Omental fat pad (tissue), 4 donors: Measurements from ENCODE around the gene OR1D2. TPM values are rescaled to one million over a fixed set of nuclear protein-coding genes. Genes with fewer than 3 reads are reported as not detected.
"Not testable (repeated sequence)": the region's sequence is repeated elsewhere in the genome, so short reads cannot be mapped to it uniquely, and the experiment has no call there.

ENCODE experiments used
- ATAC-seq: fragments of 150-250 bp; one replicate; pipeline ENCODE4 v1.9.1; 2016; ENCODE audit warnings: mild to moderate bottlenecking, moderate library complexity; ENCODE audit not compliant: low FRiP score
- DNase-seq: peaks from one replicate; pipeline ENCODE4 v3.0.0-alpha.2; 2019; ENCODE audit warnings: low spot score
- CTCF ChIP-seq, 3 donors: fragments of 450-650 bp; IDR thresholded peaks; one replicate each; pipeline ENCODE4 v1.5.1; 2016 to 2017; ENCODE audit warnings: antibody characterized with exemption in 3 of 3, mild to moderate bottlenecking in 3 of 3, moderate library complexity in 2 of 3
- total RNA-seq, 4 donors: library from RNA; depleted of rRNA; stranded (reverse); fragments of >200 nt; gene quantifications; one replicate each; pipeline ENCODE4 v1.1.0, GENCODE V29; 2016

Gene OR1D2
- total RNA-seq = not detected

- ATAC-seq (no peak), DNase-seq (no peak)
- no peak for TF ChIP-seq CTCF (IDR thresholded peaks at IDR 0.05)
These were observed at the start of gene OR1D2 for GRCh38 chr17:3104322-3104721. TSS of gene OR1D2 (minus strand) at chr17:3104422. CDS start at chr17:3092996, 11,426 bp downstream.

- not testable (repeated sequence) for ATAC-seq, DNase-seq
These were observed 33.3 kb upstream of the OR1D2 start for GRCh38 chr17:3137494-3137893.

- TF ChIP-seq CTCF (IDR thresholded peaks at IDR 0.05) = no peak
- ATAC-seq (no peak), DNase-seq (no peak)
These were observed 23.2 kb upstream of the OR1D2 start, which contains the start of gene OR1G1 for GRCh38 chr17:3127451-3127850. TSS of gene OR1G1 (minus strand) at chr17:3127551. CDS start at chr17:3127551, 0 bp downstream.

GRCh38 chr17:3073850-3074249 lies 30.4 kb downstream of the OR1D2 start:
- ATAC-seq, DNase-seq: not testable (repeated sequence)

GRCh38 chr17:3065192-3065591 lies 39.0 kb downstream of the OR1D2 start:
- not testable (repeated sequence) for ATAC-seq, DNase-seq

GRCh38 chr17:3063507-3063906 lies 40.7 kb downstream of the OR1D2 start, which contains the start of gene OR1D5:
TSS of gene OR1D5 (minus strand) at chr17:3063607. CDS start at chr17:3063607, 0 bp downstream.
- DNase-seq, ATAC-seq: not testable (repeated sequence)

- DNase-seq, ATAC-seq: not testable (repeated sequence)
These were observed 41.3 kb downstream of the OR1D2 start for GRCh38 chr17:3062824-3063377.

- not testable (repeated sequence) for ATAC-seq
These were observed 49.4 kb downstream of the OR1D2 start for GRCh38 chr17:3054868-3055267.

GRCh38 chr17:3049705-3050295 lies 54.4 kb downstream of the OR1D2 start:
- DNase-seq (no peak), ATAC-seq (no peak)
- no peak for TF ChIP-seq CTCF (IDR thresholded peaks at IDR 0.05)

More at GRCh38 chr17:3054868-3055267, 49.4 kb downstream of the OR1D2 start:
- not testable (repeated sequence) for DNase-seq

GRCh38 chr17:3048727-3049471 lies 55.3 kb downstream of the OR1D2 start:
- peak in 1 of 3 donors; percentile 50 for TF ChIP-seq CTCF (IDR thresholded peaks at IDR 0.05)
- DNase-seq = peak; percentile 80
- ATAC-seq = peak; percentile 100
